Measurements from ENCODE around the gene TLE5.
A peak's percentile ranks its signal among the peaks of the same experiment; 100 is the strongest.

The TLE5 gene

GRCh38 chr19:3049089-3049488 is 13.2 kb downstream of the TLE5 start:
- no peak for TF ChIP-seq CTCF (IDR thresholded peaks at IDR 0.05; ENCODE audit: insufficient read depth, low read depth, low read length, missing control alignments)
- no peak overlapping the region for H3K4me3 ChIP-seq (ENCODE audit: low read depth, low read length)
- DNase-seq (ENCODE audit: low read depth): no peak

GRCh38 chr19:3048190-3048533 is 14.1 kb downstream of the TLE5 start:
- no peak for DNase-seq (ENCODE audit: low read depth)
- H3K4me3 ChIP-seq (ENCODE audit: low read depth, low read length): no peak overlapping the region
- no peak for TF ChIP-seq CTCF (IDR thresholded peaks at IDR 0.05; ENCODE audit: insufficient read depth, low read depth, low read length, missing control alignments)

- peak; percentile 37 for DNase-seq (ENCODE audit: low read depth)
- TF ChIP-seq CTCF (IDR thresholded peaks at IDR 0.05; ENCODE audit: insufficient read depth, low read depth, low read length, missing control alignments): no peak
- H3K4me3 ChIP-seq (ENCODE audit: low read depth, low read length): no peak overlapping the region
Measured at GRCh38 chr19:3047496-3048189, 14.7 kb downstream of the TLE5 start.

- no peak for DNase-seq (ENCODE audit: low read depth)
- no peak overlapping the region for H3K4me3 ChIP-seq (ENCODE audit: low read depth, low read length)
- TF ChIP-seq CTCF (IDR thresholded peaks at IDR 0.05; ENCODE audit: insufficient read depth, low read depth, low read length, missing control alignments): no peak
Measured at GRCh38 chr19:3046698-3047495, 15.4 kb downstream of the TLE5 start.

GRCh38 chr19:3045885-3046697 is 16.2 kb downstream of the TLE5 start:
- TF ChIP-seq CTCF (IDR thresholded peaks at IDR 0.05; ENCODE audit: insufficient read depth, low read depth, low read length, missing control alignments): no peak
- no peak overlapping the region for H3K4me3 ChIP-seq (ENCODE audit: low read depth, low read length)
- DNase-seq (ENCODE audit: low read depth): no peak

- no peak for DNase-seq (ENCODE audit: low read depth)
- no peak for TF ChIP-seq CTCF (IDR thresholded peaks at IDR 0.05; ENCODE audit: insufficient read depth, low read depth, low read length, missing control alignments)
- no peak overlapping the region for H3K4me3 ChIP-seq (ENCODE audit: low read depth, low read length)
Measured at GRCh38 chr19:3045191-3045590, 17.1 kb downstream of the TLE5 start.
